ENCODE results near the gene GRIK2.

- TF ChIP-seq, protein P1, sequence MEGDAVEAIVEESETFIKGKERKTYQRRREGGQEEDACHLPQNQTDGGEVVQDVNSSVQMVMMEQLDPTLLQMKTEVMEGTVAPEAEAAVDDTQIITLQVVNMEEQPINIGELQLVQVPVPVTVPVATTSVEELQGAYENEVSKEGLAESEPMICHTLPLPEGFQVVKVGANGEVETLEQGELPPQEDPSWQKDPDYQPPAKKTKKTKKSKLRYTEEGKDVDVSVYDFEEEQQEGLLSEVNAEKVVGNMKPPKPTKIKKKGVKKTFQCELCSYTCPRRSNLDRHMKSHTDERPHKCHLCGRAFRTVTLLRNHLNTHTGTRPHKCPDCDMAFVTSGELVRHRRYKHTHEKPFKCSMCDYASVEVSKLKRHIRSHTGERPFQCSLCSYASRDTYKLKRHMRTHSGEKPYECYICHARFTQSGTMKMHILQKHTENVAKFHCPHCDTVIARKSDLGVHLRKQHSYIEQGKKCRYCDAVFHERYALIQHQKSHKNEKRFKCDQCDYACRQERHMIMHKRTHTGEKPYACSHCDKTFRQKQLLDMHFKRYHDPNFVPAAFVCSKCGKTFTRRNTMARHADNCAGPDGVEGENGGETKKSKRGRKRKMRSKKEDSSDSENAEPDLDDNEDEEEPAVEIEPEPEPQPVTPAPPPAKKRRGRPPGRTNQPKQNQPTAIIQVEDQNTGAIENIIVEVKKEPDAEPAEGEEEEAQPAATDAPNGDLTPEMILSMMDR (conservative IDR thresholded peaks at IDR 0.05; ENCODE audit: low read depth, low read length) = no peak
- TF ChIP-seq POLR2A (IDR thresholded peaks at IDR 0.05; ENCODE audit: low read depth, low read length) (no peak), MAZ (IDR thresholded peaks at IDR 0.05; ENCODE audit: borderline replicate concordance, low read depth, low read length) (no peak), MAFK (IDR thresholded peaks at IDR 0.05; ENCODE audit: low read depth, low read length) (no peak), USF2 (IDR thresholded peaks at IDR 0.05; ENCODE audit: low read depth, low read length) (no peak), RFX5 (IDR thresholded peaks at IDR 0.05; ENCODE audit: low read depth, low read length) (no peak), NFE2L2 (IDR thresholded peaks at IDR 0.05; ENCODE audit: low read depth, low read length) (no peak)
Observed at GRCh38 chr6:101365181-101365580, 28.3 kb upstream of the GRIK2 start.

All from IMR-90 (cell line).